ENCODE measurements around the gene ARMH2.

The ARMH2 gene

GRCh38 chr6:24823185-24823584 is 24.5 kb upstream of the ARMH2 start:
- in situ Hi-C loops (cut with HindIII; ENCODE audit: low pct_ligation_motif_present, low pct_unique_long_range_greater_than_20kb, low sequenced_read_pairs): no loop called here
- DNase-seq: no peak

- no peak for DNase-seq
- in situ Hi-C loops (cut with HindIII; ENCODE audit: low pct_ligation_motif_present, low pct_unique_long_range_greater_than_20kb, low sequenced_read_pairs): no loop called here
These were observed 24.0 kb upstream of the ARMH2 start for GRCh38 chr6:24822696-24823095.

DNA sequence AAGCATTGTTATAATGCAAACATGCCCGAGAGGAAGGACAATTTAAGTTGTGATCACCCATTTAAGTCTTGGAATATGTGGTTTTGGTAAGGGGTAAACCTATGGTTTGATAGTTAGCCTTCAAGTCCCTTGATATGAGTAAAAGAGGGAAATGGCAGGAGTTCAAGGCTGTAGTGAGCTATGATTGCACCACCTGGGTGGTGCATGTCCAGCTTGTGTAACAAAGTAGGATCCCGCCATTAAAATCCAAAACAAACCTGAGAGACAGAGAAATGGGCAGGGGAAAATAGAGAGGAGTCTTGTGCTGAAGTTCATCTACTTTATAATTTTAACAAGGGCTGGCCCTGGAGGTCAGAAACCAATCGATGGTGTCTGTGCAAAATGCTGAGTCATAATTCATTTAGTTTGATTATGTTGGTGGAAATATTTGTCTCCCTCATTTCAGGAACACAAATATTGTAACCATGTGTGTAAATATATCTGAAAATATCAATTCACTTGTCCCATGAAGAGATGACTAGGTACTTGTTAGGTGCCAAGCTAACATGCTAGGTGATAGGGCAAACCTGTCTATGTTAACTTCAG is 23.2 kb upstream of the ARMH2 start:
- in situ Hi-C loops (cut with HindIII; ENCODE audit: low pct_ligation_motif_present, low pct_unique_long_range_greater_than_20kb, low sequenced_read_pairs): no loop called here
- DNase-seq: no peak

DNA sequence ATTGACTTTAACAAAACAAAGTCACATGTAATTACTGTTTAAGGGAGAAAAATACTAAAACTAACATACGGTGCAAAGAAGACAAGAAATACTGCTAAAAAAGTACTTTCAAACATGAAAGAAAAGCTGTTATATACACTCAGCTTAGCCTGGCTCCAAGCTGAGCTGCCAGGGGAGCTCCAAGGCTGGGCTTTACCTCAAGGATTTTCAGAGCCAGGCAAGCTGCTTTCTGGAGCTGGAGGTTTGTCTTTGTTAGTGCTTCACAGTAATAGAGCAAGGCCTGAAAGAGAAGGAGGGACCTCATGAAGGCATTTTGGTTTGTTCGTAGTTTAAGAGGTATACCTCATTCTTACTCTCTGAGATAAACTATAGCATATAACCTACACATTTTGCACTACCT is 19.6 kb upstream of the ARMH2 start:
- in situ Hi-C loops (cut with HindIII; ENCODE audit: low pct_ligation_motif_present, low pct_unique_long_range_greater_than_20kb, low sequenced_read_pairs): no loop called here
- no peak for DNase-seq

GRCh38 chr6:24809728-24810127 is 11.0 kb upstream of the ARMH2 start:
- in situ Hi-C loops (cut with HindIII; ENCODE audit: low pct_ligation_motif_present, low pct_unique_long_range_greater_than_20kb, low sequenced_read_pairs): no loop called here
- DNase-seq: no peak

- in situ Hi-C loops (cut with HindIII; ENCODE audit: low pct_ligation_motif_present, low pct_unique_long_range_greater_than_20kb, low sequenced_read_pairs): no loop called here
These were observed 8.9 kb upstream of the ARMH2 start for GRCh38 chr6:24807584-24807983.

DNA sequence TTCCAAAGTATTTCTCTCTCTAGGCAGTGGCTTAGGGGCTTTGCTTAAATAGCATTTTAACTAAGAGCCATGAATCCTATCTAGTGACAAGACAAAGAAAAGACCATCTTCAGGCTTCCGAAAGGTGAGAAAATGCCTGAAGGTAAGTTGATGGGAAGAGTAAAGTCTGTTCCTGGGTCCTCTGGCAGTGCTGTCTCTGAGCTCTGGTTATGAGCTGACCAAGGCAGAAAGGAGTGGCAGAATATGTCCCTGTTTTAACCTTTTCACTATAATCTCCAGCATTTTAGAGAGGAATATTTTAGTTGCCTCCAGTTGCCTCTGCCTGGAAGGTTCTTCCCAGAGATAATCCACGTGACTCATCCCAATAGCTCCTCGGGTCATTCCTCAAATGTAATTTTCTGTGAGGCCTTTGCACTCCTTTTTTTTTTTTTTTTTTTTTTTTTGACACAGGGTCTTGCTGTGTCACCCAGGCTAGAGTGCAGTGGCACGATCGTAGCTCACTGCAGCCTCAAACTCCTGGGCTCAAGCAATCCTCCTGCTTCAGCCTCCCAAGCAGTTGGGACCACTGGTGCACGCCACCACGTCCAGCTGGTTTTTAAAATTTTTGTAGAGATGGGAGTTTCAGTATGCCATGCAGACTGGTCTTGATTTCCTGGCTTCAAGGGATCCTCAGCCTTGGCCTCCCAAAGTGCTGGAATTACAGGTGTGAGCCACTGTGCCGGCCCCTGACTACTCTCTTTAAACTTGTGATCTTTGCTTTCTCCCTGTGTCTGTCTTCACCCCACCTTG is 3.7 kb upstream of the ARMH2 start:
- no peak for DNase-seq
- in situ Hi-C loops (cut with HindIII; ENCODE audit: low pct_ligation_motif_present, low pct_unique_long_range_greater_than_20kb, low sequenced_read_pairs): no loop called here

More at GRCh38 chr6:24807584-24807983, 8.9 kb upstream of the ARMH2 start:
- DNase-seq: no peak

DNA sequence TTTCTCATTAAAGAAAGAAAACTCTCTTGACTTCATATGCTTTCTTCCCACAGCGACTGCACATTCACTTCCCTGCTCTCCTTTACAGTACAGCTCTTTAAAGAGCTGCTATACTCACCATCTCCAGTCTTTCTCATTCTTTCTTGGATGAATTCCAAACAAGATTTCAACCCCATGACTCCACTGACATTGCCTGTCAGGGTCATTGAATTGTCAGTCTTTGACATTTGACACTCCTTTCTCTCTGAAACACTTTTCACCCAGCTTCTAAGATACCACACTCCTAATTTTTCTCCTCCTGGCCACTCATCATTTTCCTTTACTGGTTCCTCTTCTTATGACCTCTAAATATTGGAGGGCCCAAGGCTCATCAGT is 811 bp upstream of the ARMH2 start:
- no peak for DNase-seq
- in situ Hi-C loops (cut with HindIII; ENCODE audit: low pct_ligation_motif_present, low pct_unique_long_range_greater_than_20kb, low sequenced_read_pairs): no loop called here

DNA sequence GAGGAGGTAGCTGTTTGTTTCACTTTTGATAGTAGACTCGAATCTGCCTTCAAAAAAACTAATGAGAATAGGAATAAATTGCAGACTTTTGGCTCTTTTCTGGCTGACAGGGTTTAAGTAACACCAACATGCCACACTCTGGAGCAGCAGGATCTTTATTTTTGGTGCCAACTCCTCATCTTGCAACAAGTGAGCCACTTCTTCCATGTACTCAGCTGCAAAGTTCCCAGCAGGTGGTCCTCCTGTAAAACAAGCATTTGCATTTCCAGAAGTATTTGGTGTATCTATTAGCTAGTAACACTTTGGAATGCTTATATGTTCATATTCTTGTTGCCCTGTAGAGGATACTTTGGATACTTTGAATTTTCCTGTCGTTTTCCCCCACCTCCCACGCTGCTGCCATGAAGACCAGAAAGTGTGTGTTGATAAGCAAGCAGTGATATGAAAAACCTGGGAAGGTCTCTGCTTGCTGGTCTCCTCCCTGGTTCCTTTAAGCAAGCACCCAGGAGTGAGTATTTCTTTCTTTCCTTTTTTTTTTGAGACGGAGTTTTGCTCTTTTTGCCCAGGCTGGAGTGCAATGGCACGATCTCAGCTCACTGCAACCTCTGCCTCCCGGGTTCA is 1.0 kb downstream of the ARMH2 start:
- in situ Hi-C loops (cut with HindIII; ENCODE audit: low pct_ligation_motif_present, low pct_unique_long_range_greater_than_20kb, low sequenced_read_pairs): no loop called here
- DNase-seq: no peak

GRCh38 chr6:24796616-24797290 is 2.0 kb downstream of the ARMH2 start:
- no peak for DNase-seq
- in situ Hi-C loops (cut with HindIII; ENCODE audit: low pct_ligation_motif_present, low pct_unique_long_range_greater_than_20kb, low sequenced_read_pairs): no loop called here

- in situ Hi-C loops (cut with HindIII; ENCODE audit: low pct_ligation_motif_present, low pct_unique_long_range_greater_than_20kb, low sequenced_read_pairs): no loop called here
- no peak for DNase-seq
These were observed 3.6 kb downstream of the ARMH2 start for GRCh38 chr6:24795106-24795505.

GRCh38 chr6:24788031-24788665 is 10.6 kb downstream of the ARMH2 start:
- no peak for DNase-seq
- in situ Hi-C loops (cut with HindIII; ENCODE audit: low pct_ligation_motif_present, low pct_unique_long_range_greater_than_20kb, low sequenced_read_pairs): no loop called here

DNA sequence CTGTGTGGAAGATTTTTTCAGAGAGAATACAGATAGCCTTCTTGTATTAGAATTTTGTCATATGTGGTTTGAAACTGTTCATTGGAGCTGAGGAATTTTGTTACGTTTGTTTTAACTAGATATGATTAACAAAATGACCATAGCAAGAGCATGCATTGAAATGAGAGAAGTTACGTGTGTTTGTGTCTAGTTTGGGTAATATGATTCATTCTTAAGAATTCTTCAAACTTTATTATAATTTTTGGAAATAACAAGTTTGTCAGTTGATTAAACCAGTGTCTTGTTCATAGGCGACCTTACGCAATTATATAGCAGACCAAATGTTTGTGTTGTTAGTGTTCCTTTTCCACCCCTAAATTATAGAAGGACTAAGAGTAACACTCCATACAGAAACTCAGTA is 18.5 kb downstream of the ARMH2 start:
- in situ Hi-C loops (cut with HindIII; ENCODE audit: low pct_ligation_motif_present, low pct_unique_long_range_greater_than_20kb, low sequenced_read_pairs): no loop called here
- no peak for DNase-seq

GRCh38 chr6:24779416-24780016 is 19.2 kb downstream of the ARMH2 start:
- in situ Hi-C loops (cut with HindIII; ENCODE audit: low pct_ligation_motif_present, low pct_unique_long_range_greater_than_20kb, low sequenced_read_pairs): no loop called here
- no peak for DNase-seq

DNA sequence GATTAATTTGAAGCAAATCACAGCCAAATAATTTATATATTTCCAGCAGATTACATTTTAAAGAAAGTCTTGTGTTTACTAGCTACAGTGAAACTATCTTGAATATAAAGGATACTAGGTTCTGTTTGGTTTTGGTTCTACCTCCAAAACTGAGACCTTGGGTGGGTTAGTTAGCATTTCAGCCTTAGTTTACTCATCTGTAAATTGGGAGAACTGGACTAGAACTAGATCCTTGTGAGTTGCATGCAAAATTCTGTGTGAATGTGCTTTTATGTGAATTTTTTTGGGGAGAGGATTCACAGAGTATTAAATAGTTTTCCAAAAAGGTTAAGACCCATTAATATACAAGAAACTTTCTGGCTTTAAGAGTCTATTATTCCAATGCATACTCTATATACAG is 19.8 kb downstream of the ARMH2 start:
- no peak for DNase-seq
- in situ Hi-C loops (cut with HindIII; ENCODE audit: low pct_ligation_motif_present, low pct_unique_long_range_greater_than_20kb, low sequenced_read_pairs): no loop called here

DNA sequence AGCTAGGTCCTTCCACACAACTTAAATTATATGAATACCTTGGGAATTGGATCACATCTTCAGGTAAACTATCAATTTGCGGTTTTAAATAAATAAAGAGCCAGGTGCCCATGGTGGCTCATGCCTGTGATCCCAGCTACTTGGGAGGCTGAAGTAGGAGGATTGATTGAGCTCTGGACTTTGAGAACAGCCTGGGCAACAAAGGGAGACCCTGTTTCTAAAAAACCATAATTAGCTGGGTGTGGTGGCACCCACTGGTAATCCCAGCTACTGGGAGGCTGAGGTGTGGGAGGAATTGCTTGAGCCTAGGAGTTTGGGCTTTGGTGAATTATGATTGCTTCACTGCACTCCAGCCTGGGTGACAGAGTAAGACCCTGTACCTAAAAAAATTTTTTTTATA is 20.6 kb downstream of the ARMH2 start:
- DNase-seq: no peak
- in situ Hi-C loops (cut with HindIII; ENCODE audit: low pct_ligation_motif_present, low pct_unique_long_range_greater_than_20kb, low sequenced_read_pairs): no loop called here

GRCh38 chr6:24777227-24777626 is 21.5 kb downstream of the ARMH2 start:
- no peak for DNase-seq
- in situ Hi-C loops (cut with HindIII; ENCODE audit: low pct_ligation_motif_present, low pct_unique_long_range_greater_than_20kb, low sequenced_read_pairs): no loop called here

GRCh38 chr6:24775520-24776058 is 23.1 kb downstream of the ARMH2 start:
- DNase-seq: peak; percentile 52
- in situ Hi-C loops (cut with HindIII; ENCODE audit: low pct_ligation_motif_present, low pct_unique_long_range_greater_than_20kb, low sequenced_read_pairs): no loop called here
